Measurements from ENCODE around the gene SMPD2.
A peak's percentile ranks its signal among the peaks of the same experiment; 100 is the strongest.

The SMPD2 gene

DNA sequence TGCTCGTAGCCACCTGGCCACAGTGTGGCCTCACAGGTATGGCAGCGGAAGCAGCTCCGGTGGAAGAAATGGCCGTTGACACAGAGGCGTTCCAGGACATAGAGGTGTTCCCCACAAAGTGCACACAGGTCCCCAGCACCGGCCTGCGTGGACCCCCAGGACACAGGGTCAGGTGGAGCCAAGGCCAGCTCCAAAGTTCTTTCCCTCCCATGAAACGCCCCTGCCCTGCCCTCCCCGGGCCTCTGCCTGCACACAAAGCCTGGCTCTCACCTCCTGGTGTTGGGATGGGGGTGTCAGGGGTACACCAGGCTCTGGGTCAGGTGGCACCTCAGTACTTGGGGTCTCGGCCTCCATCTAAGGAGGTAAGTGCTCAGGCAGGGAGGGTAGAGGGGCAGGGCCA, 6.6 kb downstream of the SMPD2 start:
- no peak for TF ChIP-seq POLR2AphosphoS5 (IDR thresholded peaks at IDR 0.05; ENCODE audit: low read depth, low read length)
- TF ChIP-seq TAF1 (IDR thresholded peaks at IDR 0.05; ENCODE audit: borderline replicate concordance, low read depth, low read length): no peak
- no peak for TF ChIP-seq POLR2A (IDR thresholded peaks at IDR 0.05; ENCODE audit: low read depth, low read length)
- FAIRE-seq (no peak), DNase-seq (ENCODE audit: insufficient read length) (no peak)

DNA sequence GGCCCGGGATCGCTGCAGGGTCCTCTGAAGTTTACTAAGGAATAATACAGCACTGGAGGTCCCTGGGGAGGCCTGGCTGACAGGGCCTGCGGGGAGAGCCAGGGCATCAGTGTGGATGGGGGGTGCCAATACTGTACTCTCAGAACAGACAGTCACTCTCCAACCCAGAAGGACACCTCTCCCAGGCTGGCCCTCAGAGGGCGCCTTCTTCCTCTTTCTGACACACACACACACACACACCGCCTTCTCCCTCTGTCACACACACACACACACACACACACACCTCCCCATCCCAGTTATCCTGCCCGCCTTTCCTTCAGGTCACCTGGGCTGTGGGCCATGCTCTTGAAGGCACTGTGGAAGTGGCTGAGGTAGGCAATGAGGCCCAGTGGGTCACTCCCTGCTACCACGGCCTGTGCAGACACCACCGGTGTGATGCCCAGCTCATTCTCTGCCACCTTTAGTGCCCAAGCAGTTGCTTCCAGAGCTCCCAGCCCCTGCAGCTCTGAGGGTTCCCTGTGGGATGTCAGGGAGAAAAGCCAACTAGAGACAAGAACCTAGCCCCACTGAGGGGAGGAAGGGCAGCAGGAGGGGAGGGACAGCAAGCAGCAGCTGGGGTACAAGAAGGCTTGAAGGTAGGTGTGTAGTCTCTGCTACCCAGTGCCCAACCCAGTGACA, 7.5 kb downstream of the SMPD2 start:
- no peak; the same call in 1 of the 2 replicates for TF ChIP-seq POLR2AphosphoS5 (IDR thresholded peaks at IDR 0.05; ENCODE audit: low read depth, low read length)
- TF ChIP-seq TAF1 (IDR thresholded peaks at IDR 0.05; ENCODE audit: borderline replicate concordance, low read depth, low read length): no peak
- no peak for TF ChIP-seq POLR2A (IDR thresholded peaks at IDR 0.05; ENCODE audit: low read depth, low read length)
- DNase-seq (ENCODE audit: insufficient read length) (no peak), FAIRE-seq (no peak)

DNA sequence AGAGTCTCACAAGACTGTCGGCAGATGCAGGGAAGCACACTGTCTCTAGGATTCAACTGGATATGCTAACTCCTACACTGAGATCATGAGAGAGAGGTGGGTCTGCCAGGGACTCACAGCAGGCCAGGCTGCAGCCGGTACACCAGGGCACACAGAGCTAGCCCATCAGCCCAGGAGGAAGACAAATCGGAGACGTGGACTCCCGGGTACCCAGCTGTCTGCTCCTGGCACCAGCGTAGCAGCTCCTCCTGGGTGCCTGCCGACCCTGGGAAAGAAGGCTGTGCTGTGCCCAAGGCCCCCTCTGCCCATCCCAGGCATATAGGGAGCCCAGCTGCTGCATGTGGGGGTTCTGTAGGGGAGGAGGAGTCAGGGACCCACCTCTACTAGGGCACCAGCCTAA, 8.1 kb downstream of the SMPD2 start:
- TF ChIP-seq TAF1 (IDR thresholded peaks at IDR 0.05; ENCODE audit: borderline replicate concordance, low read depth, low read length) (no peak), POLR2A (IDR thresholded peaks at IDR 0.05; ENCODE audit: low read depth, low read length) (no peak), POLR2AphosphoS5 (IDR thresholded peaks at IDR 0.05; ENCODE audit: low read depth, low read length) (no peak; the same call in 1 of the 2 replicates)
- DNase-seq (ENCODE audit: insufficient read length): no peak
- no peak for FAIRE-seq

DNA sequence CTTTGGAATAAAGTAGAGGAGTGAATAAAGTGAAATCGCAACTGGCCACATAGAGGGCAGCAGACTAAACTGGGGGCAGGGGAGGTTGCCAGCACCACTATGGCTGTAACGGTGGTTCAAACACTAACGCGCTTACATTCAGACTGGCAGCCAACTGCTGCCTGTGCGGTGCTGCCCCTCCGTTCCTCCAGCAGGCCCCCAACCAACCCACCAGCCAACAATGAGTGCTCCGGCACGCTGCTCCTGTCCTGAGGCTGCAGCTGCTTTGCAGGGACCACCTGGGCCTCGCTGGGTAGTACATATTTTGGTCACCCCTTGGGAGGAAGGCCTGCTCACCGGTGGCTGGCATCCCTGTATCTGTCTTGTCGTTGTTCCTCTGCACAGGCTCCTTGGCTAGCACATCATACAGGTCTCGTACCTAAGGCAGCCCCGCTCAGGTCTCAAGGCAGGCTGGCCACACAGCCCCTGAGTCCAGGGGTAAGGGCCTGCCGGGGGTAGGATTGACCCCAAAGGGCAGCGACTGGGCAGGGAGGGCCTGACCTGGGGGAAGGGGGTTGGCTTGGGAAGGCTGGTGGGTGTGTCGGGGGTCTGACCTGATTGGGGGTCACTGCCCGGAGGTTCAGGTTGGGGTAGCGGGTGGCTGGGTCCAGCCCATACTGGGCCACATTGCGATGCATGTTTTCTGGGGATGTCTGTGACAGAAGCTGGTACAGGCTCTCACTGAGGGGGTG, 8.7 kb downstream of the SMPD2 start:
- FAIRE-seq: no peak
- DNase-seq (ENCODE audit: insufficient read length): no peak
- TF ChIP-seq POLR2A (IDR thresholded peaks at IDR 0.05; ENCODE audit: low read depth, low read length): 0 out of 2 replicates have a peak, but pooled peaks have one; percentile 5
- no peak for TF ChIP-seq TAF1 (IDR thresholded peaks at IDR 0.05; ENCODE audit: borderline replicate concordance, low read depth, low read length)

DNA sequence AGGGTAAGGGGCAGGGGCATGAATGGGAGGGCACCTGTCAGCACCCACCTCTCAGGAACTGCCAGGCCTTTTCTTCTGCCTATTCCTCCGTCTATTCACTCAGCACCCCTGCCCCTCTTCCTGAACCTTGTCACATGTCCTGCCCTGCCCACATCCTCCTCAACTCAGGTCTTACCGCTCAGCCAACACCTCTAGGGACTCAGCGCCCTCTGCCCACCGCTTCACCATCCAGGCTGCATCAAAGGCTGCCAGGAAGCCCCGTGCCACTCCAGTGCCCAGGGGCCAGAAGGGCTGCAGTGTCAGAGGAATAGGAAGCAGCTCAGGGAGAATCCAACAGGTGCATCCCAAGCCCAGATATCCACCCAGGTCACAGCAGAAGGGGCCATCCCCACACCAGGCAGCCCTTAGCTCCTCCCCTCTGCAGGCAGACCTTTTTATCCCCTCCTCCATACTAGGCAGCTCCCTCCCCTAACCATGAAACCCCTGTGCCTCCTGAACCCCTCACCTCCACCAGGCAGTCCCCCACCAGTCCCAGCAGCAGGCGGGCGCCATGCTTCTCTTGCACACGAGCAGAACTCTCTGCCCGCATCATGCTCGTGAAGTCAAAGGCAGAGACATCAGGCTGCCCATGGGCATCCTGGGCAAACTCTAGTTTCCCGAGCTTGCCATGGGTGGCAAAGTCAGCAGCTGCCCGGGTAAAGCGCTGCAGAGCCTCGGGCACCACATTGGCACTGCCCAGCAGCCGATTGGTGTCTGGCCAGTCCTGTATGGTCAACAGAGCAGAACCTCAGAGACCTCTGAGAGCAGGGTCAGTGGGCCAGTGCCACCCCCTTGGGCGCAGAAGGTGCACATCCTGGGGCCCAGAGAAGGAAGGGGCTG, 9.5 kb downstream of the SMPD2 start:
- TF ChIP-seq TAF1 (IDR thresholded peaks at IDR 0.05; ENCODE audit: borderline replicate concordance, low read depth, low read length): no peak
- TF ChIP-seq POLR2AphosphoS5 (IDR thresholded peaks at IDR 0.05; ENCODE audit: low read depth, low read length): no peak; the same call in 1 of the 2 replicates
- TF ChIP-seq POLR2A (IDR thresholded peaks at IDR 0.05; ENCODE audit: low read depth, low read length): no peak; the same call in 1 of the 2 replicates
- no peak for DNase-seq (ENCODE audit: insufficient read length)
- FAIRE-seq: peak; percentile 38

DNA sequence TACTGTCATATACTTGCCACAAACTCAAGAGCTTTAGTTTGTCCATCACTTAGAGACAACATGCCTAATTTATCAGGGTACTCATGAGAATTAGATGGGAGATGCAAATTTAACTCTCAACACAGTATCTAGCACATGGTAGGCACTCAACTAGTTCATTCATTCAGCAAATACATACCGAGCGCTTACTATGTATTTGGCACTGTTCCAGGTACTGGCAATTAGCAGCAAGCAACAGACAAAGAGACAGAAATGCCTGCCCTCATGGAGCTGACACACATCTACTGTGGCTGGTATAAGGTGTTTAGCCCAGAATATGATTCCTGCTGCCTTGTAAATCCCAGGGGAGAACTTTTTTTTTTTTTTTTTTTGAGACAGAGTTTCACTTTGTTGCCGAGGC, 10.3 kb downstream of the SMPD2 start:
- TF ChIP-seq TAF1 (IDR thresholded peaks at IDR 0.05; ENCODE audit: borderline replicate concordance, low read depth, low read length): no peak
- TF ChIP-seq POLR2AphosphoS5 (IDR thresholded peaks at IDR 0.05; ENCODE audit: low read depth, low read length): no peak
- no peak for TF ChIP-seq POLR2A (IDR thresholded peaks at IDR 0.05; ENCODE audit: low read depth, low read length)
- no peak for DNase-seq (ENCODE audit: insufficient read length)
- no peak for FAIRE-seq

DNA sequence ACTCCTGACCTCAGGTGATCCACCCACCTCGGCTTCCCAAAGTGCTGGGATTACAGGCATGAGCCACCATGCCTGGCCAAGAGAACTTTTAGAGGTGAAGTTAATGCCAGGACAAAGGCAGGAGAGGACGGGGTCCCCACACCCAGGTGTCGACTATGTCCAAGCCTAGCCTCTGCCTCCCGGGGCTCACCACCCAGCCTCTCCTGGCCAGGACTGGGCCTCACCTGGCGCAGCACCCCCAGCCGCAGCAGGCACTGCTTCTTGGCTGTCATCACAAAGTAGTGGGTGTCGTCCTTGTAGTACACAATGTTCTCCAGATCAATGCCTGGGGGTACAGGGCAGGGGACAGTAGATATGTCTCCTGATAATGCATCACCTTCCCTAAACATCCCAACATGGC, 10.9 kb downstream of the SMPD2 start:
- FAIRE-seq (no peak), DNase-seq (ENCODE audit: insufficient read length) (no peak)
- TF ChIP-seq POLR2A (IDR thresholded peaks at IDR 0.05; ENCODE audit: low read depth, low read length): no peak
- TF ChIP-seq TAF1 (IDR thresholded peaks at IDR 0.05; ENCODE audit: borderline replicate concordance, low read depth, low read length): no peak
- TF ChIP-seq POLR2AphosphoS5 (IDR thresholded peaks at IDR 0.05; ENCODE audit: low read depth, low read length): no peak

DNA sequence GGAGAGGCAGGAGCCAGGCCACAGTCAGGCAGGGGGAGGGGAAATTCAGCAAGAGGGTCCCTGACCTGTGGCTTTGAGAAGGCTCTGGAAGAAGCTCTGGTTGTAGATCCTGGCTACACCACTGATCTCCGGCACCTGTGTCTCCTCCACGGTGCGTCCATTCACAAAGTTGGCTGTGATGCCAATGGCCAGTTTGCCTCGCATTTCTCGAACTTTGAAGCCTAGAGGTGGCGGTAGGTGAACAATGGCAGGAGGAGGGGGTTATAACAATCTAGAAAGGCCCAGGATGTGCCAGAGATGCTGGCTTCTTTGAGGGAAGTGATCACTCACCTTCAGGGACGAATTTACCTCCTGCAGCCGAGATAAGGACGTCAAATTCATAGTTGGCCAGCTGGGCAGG, 11.7 kb downstream of the SMPD2 start:
- TF ChIP-seq POLR2AphosphoS5 (IDR thresholded peaks at IDR 0.05; ENCODE audit: low read depth, low read length) (no peak), POLR2A (IDR thresholded peaks at IDR 0.05; ENCODE audit: low read depth, low read length) (no peak), TAF1 (IDR thresholded peaks at IDR 0.05; ENCODE audit: borderline replicate concordance, low read depth, low read length) (no peak)
- no peak for FAIRE-seq

DNA sequence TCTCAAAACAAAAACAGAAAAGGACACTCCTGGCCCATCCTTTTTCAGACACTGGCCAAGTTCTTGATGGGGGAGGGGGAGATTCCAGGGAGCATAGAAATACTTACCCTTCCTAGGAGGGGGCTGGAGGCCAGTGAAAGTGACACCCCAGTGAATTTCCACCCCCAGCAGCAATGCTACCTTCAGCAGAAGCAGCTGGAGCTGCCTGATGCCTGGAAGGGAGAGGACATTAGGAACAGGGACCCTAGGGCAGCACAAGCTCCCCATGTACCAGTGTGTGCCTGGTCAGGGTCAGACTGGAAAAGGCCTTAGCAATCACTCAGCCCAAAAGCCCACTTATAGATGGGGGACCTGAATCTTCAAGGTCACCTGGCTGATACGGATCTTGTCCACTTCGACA, 12.6 kb downstream of the SMPD2 start:
- FAIRE-seq (no peak), DNase-seq (ENCODE audit: insufficient read length) (no peak)
- TF ChIP-seq TAF1 (IDR thresholded peaks at IDR 0.05; ENCODE audit: borderline replicate concordance, low read depth, low read length) (no peak), POLR2A (IDR thresholded peaks at IDR 0.05; ENCODE audit: low read depth, low read length) (no peak), POLR2AphosphoS5 (IDR thresholded peaks at IDR 0.05; ENCODE audit: low read depth, low read length) (no peak)

More for the DNA sequence above, 11.7 kb downstream of the SMPD2 start:
- DNase-seq (ENCODE audit: insufficient read length): no peak

DNA sequence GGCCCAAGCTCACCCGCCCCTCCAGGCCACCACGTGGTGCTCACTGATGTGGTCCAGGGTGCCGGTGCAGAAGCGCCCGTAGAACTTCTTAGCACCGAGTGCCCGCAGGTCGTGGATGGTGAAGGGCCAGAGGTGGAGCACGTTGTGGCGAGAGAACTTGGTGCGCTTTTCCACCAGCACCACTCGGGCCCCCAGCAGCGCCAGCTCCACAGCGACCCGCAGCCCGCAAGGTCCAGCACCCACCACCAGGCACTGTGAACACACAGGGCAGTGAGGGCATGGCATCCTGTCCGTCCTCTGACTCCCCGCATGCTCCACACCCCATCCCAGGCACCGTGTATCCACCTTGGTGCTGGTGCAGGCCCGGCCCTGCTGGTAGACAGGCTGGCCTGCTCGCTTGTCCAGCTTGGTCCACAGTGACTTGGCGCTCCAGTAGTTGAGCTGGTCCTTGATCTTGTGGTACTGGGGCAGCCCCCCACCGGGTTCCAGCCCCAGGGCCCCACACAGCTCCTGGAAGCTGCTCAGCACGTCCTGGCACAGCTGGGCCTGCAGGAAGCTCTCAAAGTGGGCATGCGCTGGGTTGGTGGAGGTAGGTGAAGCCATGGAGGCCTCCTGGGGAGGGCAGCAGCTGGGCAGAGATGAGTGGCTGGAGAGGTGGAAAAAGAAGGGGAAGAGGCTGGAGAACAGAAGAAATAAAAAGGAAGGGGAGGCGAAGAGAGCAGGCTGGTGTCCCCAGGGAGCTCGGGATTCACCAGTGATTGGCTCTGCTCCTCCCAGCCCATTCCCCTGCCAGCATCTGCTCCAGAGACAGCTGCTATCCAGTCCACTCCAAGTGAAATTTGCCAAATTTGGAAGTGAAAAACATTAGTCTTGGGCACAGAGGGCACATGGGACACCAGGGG, 13.3 kb downstream of the SMPD2 start:
- FAIRE-seq: no peak
- DNase-seq (ENCODE audit: insufficient read length): no peak
- peak; percentile 12; the same call in 1 of the 2 replicates for TF ChIP-seq POLR2A (IDR thresholded peaks at IDR 0.05; ENCODE audit: low read depth, low read length)
- no peak for TF ChIP-seq TAF1 (IDR thresholded peaks at IDR 0.05; ENCODE audit: borderline replicate concordance, low read depth, low read length)

Measured in GM12892 (cell line).